Measurements from ENCODE around the gene BICDL1. TPM values are rescaled to one million over a fixed set of nuclear protein-coding genes. Genes with fewer than 3 reads are reported as not detected.

The BICDL1 gene
- total RNA-seq, 1 experiment from 2014 or later: 13.5 TPM

DNA sequence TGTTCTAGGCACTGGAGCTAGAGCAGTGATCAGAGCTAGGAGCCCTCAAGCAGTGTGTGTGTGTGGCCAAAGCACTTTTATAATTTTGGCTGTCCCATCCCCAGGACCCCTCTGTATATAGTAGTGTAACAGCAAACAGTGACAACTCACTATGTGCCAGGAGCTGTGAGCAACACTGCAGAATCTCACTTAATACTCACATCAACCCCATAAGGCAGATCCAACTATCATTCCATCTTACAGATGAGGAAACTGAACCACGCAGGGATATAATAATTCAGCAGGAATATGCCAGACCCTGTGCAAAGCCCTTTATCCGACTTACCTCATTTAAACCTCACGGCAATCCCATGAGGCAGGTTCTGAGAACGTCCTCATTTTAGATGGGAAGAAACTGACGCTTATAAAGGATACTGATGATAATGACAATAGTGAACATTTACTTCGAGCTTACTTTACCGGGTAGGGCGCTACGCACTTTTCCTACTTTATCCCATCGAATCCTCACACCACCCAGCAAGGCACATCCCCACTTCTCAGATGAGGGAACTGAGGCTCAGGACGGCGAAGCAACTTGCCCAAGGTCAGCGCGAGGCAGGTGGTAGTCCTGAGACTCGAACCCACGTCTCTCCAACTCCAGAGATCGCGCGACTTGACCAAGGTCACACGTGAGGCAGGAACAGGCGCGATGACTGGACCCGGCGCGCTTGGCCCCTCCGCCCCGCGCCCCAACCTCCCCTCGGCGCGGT, 126.8 kb downstream of the BICDL1 start:
- in situ Hi-C loops (cut with HindIII; ENCODE audit: low sequenced_read_pairs): no loop called here
- no peak for DNase-seq (ENCODE audit: low spot score)

DNA sequence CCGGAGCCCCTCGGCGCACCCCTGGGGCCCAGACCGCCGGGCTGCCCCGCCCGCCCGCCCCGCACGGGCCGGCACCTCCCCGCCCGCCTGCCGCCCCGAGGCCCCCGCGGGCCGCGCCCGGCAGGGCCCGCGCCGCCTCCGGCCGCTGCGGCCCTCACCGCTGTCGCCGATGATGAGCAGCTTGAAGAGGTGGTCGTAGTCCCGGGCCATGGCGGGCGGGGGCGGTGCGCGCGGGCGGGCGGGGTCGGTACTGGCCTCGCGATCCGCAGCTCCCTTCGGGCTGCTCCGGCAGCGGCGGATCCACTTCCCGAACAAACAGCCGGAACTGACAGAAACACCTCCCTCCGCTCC, 127.4 kb downstream of the BICDL1 start, which contains the start of gene RAB35:
Gene RAB35, minus strand, starts transcription at position 313 of the 351 bp plus-strand sequence. Its CDS starts 103 bp downstream, at position 210.
- DNase-seq (ENCODE audit: low spot score): no peak
- in situ Hi-C loops (cut with HindIII; ENCODE audit: low sequenced_read_pairs): no loop called here

DNA sequence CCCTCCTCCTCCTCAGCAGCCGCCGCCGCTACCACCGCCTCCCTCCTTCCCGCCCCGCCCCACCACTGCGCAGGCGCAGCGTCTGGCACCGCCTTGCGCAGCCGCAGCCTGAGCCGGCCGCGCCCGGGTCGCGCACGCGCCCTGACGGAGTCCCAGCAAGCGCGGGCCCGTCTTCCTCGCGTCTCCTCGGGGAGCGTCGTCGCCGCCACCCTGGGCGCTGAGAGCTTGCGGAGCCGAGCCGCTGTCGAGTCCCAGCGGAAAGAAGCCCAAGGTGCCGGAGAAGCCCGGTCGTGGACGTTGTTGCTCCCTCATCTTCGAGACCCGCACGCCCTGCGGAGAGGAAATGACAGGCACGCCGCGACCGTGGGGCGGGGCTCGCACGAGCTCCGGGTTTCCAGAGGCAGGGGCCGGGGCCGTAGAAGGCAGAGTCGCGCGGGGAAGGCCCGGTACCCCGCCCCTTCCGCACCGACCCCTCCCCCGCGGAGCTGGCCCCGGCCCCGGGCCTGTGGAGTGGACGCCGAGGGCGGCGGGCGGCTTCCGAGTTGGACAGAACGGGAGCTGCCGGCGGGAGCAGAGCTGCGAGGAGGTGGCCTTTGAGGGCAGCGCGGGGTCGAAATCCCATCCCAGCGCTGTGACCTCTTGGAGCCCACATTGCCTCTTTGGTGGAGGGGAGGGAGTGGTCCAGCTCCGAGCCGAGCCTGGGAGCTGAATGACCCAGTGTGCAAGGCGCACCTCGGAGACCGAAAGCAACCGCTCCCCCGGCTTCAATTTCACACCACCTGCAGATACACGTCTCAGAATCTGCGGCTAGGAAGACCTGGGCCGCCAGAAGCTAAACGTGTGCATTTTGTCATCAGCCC, 128.0 kb downstream of the BICDL1 start:
- in situ Hi-C loops (cut with HindIII; ENCODE audit: low sequenced_read_pairs): no loop called here
- DNase-seq (ENCODE audit: low spot score): peak; percentile 90

DNA sequence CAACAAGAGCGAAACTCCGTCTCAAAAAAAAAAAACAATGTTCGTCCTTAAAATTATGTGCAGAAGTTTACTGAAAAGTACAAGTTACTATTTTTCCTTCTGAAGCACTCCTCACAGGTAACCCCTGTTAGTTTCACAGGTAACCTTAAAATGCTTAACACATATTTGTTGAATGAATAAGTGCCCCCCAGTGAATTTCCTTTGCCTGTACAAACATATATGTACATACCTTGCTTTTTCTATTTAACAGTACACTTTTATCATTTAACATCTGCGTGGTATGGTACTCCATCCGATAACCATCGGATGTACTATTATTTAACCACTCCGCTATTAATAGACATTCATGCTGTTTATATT, 128.9 kb downstream of the BICDL1 start:
- in situ Hi-C loops (cut with HindIII; ENCODE audit: low sequenced_read_pairs): no loop called here
- DNase-seq (ENCODE audit: low spot score): no peak

GRCh38 chr12:120118321-120119061, 129.5 kb downstream of the BICDL1 start:
- in situ Hi-C loops (cut with HindIII; ENCODE audit: low sequenced_read_pairs): no loop called here
- DNase-seq (ENCODE audit: low spot score): peak; percentile 14

DNA sequence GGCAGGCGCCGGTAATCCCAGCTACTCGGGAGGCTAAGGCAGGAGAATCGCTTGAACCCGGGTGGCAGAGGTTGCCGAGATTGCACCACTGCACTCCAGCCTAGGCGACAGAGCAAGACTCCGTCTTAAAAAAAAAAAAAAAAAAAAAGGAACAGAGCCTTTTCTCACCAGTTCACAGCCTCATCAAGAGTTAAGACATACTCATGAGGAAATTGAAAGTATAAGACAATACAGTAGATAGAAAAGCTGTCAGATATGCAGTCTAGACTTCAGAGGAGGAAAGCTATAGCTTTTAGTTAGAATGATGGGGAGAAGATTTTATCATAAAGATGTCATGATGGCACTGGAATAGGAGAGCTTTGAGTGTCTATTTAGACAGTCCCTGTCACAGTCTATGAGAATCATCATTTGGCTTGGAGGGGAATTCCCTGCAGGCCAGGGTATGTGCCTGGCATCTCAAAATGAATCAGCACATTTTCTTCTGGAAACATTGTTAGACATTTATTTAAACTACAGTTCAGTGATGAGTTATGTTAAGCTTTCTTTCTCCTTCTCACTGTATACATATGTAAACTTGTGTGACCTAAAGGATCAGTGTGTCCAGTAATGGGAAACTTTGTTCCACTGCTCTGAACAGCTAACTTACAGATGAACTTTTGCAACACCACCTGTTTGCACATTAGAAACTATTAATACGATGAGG, 130.4 kb downstream of the BICDL1 start:
- in situ Hi-C loops (cut with HindIII; ENCODE audit: low sequenced_read_pairs): no loop called here
- DNase-seq (ENCODE audit: low spot score): no peak

DNA sequence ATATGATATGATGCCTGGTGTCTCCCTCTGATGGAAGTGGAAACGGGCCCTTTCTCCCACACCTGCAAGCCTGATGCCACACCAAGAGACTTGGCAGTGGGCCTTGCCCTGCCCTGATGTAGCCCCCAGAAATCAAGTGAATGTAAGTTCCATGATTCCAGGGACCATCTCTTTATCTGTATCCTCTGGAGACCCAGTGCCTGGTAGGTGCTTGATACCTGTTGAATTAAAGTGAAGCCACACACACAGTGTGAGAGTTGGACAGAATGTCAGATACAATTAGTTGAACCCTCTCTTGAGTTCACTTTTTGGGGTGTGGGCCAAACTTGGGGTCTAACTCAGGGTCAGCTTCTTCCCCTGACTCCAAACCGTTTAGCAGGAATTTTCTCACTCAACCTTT, 132.3 kb downstream of the BICDL1 start:
- in situ Hi-C loops (cut with HindIII; ENCODE audit: low sequenced_read_pairs): no loop called here
- no peak for DNase-seq (ENCODE audit: low spot score)

DNA sequence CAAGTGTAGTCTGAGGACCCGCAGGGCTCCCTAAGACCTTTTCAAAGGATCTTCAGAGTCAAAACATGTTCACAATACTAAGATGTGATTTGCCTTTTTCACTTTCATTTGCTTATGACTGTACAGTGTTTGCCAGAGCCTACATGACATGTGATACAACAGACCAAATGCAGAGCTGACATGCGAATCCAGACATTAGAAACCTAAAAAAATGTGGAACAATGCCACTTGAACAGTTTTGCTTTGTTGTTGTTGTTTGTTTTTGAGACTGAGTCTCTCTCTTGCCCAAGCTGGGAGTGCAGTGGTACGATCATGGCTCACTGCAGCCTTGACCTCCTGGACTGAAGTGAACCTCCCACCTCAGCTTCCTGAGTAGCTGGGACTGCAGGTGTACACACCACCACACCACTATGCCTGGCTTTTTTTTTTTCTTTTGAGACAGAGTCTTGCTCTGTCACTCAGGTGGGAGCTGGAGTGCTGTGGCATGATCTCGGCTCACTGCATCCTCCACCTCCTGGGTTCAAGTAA, 132.8 kb downstream of the BICDL1 start:
- no peak for DNase-seq (ENCODE audit: low spot score)
- in situ Hi-C loops (cut with HindIII; ENCODE audit: low sequenced_read_pairs): no loop called here

DNA sequence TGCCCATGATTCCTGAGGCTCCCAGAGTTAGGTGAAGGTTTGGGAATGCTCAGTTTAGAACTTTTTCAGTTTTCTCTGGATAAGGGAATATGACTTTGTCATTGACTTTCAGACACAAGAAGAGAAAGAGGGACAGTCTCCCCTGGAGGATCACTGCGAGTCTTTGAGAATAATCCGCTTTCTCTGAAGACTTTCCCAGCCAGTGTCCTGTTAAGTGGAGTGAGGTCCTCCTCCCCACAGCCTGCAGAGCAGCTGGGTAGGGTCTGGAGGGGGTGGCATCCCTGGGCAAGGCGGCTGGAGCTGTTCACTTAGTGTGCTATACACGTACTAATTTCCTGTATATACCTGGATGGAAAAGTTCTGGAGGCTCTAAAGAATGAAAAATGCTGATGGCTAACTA, 136.0 kb downstream of the BICDL1 start:
- in situ Hi-C loops (cut with HindIII; ENCODE audit: low sequenced_read_pairs): no loop called here
- no peak for DNase-seq (ENCODE audit: low spot score)

GRCh38 chr12:120125792-120126634, 137.0 kb downstream of the BICDL1 start:
- in situ Hi-C loops (cut with HindIII; ENCODE audit: low sequenced_read_pairs): no loop called here
- DNase-seq (ENCODE audit: low spot score): no peak

GRCh38 chr12:120126635-120127005, 137.6 kb downstream of the BICDL1 start:
- no peak for DNase-seq (ENCODE audit: low spot score)
- in situ Hi-C loops (cut with HindIII; ENCODE audit: low sequenced_read_pairs): no loop called here

DNA sequence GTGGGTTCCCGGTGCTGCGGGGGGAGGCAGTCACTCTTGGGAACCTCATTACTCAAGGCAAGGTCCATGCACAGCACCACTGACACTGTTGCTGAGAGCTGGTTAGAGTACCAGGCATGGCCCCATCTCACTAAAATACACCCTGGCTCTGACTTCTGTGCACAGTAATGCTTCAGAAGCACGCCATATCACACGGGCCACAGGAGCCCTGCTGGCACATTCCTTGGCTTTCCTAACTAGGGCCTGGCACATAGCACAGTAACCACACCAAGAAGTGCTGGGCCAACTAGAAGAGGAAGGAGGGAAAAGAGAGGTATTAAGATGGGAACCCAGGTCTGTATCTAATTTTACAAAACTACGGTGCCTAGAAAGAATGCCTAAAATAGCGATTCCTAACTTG, 141.0 kb downstream of the BICDL1 start:
- no peak for DNase-seq (ENCODE audit: low spot score)
- in situ Hi-C loops (cut with HindIII; ENCODE audit: low sequenced_read_pairs): no loop called here

- DNase-seq (ENCODE audit: low spot score): no peak
- in situ Hi-C loops (cut with HindIII; ENCODE audit: low sequenced_read_pairs): no loop called here
Observed at GRCh38 chr12:120131116-120131515, 142.1 kb downstream of the BICDL1 start.

DNA sequence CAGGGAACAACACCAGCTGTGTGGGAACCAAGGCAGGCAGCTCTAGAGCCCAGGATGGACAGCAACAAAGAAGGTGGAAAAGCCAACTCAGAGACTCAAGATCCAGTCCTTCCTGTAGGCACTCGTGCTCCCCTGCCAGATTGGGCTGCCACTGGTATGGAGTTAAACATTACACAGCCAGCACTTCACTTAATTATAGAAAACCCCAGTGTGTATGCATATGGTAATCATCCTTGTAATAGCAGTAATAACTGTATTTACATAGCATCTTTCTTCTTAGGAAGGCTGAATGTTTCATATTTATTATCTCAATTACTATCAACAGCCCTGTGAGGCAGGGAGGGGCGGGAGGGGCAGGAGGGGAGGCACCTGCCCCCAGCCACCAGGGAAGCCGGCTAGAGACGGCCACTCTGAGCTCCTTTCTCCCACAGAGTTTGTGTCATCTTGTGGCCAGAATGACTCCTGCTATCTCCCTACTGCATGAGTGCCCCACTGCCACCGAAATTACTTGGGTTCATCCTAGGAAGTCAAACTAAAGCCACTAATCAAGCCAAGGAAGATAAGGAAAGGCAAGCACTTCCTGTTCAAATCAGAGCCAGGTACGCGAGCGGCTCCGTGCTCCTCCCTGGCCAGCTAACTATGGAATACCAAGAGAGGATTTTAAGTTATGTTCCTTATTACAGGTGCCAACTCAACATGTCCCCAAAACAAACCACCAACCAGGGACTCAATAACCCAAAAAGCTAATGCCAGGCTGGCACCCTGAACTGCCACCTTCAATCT, 143.2 kb downstream of the BICDL1 start:
- in situ Hi-C loops (cut with HindIII; ENCODE audit: low sequenced_read_pairs): no loop called here

GRCh38 chr12:120132863-120133385, 143.9 kb downstream of the BICDL1 start:
- DNase-seq (ENCODE audit: low spot score): no peak
- in situ Hi-C loops (cut with HindIII; ENCODE audit: low sequenced_read_pairs): no loop called here

More for the DNA sequence above, 143.2 kb downstream of the BICDL1 start:
- no peak for DNase-seq (ENCODE audit: low spot score)

GRCh38 chr12:120134307-120134980, 145.4 kb downstream of the BICDL1 start:
- DNase-seq (ENCODE audit: low spot score): no peak
- in situ Hi-C loops (cut with HindIII; ENCODE audit: low sequenced_read_pairs): no loop called here

All from G401 (cell line).